Measurements from ENCODE around the gene TRPV5.

Gene TRPV5

DNA sequence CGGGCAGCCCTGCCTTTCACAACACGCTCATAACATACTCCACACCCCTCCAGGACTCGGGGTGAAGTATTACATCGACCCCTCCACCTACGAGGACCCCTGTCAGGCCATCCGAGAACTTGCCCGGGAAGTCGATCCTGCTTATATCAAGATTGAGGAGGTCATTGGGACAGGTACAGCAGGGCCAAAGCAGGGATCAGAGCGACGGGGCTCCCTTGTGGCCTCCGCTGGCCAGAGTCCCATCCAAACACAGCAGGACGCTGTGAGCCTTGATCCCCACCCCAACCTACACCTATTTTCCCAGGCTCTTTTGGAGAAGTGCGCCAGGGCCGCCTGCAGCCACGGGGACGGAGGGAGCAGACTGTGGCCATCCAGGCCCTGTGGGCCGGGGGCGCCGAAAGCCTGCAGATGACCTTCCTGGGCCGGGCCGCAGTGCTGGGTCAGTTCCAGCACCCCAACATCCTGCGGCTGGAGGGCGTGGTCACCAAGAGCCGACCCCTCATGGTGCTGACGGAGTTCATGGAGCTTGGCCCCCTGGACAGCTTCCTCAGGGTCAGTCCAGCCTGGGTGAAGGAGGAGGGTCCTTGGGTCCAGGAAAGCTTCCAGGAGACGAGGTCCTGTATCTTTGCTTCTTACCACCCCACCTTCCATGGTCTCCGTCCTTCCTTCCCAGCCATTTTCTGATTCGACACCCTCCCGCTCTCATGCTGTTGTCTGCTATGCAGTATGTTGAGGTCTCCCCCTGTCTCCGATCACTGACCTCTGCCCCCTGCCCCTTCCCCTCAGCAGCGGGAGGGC lies 65.2 kb downstream of the TRPV5 start:
- no peak for DNase-seq

DNA sequence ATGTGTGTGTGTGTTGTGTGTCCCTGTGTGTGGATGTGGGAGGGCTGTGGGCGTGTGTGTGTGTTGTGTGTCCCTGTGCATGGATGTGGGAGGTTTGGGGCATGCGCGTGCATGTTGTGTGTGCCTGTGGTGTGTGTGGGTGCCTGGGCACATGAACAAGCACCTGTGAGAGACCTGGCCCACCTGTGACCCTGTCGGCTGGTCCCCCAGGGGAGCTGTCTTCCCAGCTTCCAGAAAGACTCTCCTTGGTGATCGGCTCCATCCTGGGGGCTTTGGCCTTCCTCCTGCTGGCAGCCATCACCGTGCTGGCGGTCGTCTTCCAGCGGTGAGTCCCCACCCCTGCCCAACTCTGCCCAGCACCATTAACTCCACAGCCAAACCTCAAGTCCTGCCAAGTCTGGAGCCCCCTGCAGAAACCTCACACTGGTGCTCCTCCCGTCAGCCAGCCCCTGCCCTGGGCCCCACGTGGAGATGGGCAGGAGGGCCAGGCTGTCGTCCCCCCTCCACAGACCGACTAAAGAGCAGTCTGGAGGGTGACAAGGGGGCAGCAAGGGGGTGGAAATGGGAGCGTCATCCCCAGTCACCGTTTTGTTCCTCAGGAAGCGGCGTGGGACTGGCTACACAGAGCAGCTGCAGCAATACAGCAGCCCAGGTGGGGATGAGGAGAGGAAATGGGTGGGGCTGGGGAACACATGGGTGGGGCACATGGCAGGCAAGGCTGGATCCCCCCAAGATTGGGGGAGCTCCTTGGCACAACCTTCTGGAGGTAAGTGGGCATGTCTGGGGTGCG lies 66.0 kb downstream of the TRPV5 start:
- DNase-seq, result no peak

DNA sequence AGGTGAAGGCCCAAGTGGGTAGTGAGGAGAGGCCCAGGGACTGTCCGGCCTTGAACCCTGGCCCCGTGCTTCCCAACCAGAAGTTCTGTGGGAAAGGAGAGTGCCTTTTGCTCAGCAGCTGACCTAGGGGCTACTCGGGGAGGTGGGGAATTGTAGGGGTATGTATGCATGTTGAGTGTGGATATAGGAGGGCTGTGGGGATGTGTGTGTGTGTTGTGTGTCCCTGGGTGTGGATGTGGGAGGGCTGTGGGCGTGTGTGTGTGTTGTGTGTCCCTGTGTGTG lies 66.5 kb downstream of the TRPV5 start:
- DNase-seq, result no peak

DNA sequence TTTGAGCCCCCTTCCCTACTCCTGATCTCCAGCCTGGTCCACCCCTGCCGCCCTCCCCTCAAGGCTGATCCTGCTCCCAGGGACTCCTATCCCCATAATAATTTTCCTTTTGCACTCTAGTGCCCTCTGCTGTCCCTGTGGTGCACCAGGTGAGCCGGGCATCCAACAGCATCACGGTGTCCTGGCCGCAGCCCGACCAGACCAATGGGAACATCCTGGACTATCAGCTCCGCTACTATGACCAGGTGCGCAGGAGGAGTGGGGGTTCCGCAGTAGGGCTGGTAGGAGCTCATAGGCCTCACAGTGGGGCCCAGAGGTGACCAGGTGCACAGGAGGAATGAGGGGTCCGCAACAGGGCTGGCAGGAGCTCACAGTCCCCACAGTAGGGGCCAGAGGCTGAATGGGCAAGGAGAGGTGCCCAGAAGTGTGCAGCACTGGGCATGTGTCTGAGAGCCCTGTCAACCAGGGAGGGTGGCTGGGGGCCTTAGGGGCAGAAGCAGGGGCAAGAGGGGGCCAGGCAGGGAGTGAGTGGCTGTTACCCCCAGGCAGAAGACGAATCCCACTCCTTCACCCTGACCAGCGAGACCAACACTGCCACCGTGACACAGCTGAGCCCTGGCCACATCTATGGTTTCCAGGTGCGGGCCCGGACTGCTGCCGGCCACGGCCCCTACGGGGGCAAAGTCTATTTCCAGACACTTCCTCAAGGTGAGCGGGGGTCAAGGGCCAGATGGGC lies 67.0 kb downstream of the TRPV5 start:
- DNase-seq, result no peak

DNA sequence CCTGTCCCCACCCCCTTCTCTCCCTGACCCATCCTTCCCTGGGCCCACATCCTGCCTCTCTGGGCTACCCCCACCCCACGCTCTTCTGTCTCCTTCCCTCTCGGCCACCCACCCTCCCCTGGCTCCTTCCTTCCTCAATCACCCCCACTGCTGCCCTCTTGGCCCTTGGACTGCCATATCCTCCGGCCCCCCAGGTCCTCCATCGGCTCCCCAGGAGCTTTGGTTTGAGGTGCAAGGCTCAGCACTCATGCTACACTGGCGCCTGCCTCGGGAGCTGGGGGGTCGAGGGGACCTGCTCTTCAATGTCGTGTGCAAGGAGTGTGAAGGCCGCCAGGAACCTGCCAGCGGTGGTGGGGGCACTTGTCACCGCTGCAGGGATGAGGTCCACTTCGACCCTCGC lies 67.8 kb downstream of the TRPV5 start:
- DNase-seq, result no peak

DNA sequence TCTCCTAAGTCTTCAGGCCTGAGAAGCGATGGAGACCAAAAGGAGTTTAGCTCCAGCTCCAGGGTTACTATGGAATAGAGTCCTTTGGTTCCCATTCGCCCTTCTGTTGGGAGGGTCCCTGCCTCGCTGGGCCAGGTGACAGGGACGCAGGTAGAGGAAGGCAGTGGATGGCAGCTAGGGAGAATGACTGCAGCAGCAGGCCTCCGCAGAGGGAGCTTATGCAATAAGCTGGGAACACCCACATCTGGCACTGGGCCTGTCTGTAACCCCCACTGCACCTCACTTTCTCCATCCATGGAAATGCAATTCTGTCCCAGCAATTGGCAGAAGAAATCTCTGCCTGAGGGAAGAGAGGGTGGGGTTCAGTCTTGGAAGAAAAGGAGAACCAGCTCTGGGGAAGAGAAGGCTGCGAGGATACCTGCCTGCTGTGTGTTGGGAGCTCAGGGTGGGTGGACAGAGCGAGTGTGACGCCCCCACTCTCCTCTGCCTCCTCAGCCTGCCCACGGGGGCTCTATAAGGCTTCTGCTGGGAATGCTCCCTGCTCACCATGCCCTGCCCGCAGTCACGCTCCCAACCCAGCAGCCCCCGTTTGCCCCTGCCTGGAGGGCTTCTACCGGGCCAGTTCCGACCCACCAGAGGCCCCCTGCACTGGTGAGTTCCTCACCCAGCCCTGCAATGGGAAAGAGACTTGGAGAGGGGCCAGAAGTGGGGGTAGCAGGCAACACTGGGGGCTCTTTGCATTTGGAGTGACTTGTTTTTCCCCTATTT lies 68.4 kb downstream of the TRPV5 start:
- no peak for DNase-seq

DNA sequence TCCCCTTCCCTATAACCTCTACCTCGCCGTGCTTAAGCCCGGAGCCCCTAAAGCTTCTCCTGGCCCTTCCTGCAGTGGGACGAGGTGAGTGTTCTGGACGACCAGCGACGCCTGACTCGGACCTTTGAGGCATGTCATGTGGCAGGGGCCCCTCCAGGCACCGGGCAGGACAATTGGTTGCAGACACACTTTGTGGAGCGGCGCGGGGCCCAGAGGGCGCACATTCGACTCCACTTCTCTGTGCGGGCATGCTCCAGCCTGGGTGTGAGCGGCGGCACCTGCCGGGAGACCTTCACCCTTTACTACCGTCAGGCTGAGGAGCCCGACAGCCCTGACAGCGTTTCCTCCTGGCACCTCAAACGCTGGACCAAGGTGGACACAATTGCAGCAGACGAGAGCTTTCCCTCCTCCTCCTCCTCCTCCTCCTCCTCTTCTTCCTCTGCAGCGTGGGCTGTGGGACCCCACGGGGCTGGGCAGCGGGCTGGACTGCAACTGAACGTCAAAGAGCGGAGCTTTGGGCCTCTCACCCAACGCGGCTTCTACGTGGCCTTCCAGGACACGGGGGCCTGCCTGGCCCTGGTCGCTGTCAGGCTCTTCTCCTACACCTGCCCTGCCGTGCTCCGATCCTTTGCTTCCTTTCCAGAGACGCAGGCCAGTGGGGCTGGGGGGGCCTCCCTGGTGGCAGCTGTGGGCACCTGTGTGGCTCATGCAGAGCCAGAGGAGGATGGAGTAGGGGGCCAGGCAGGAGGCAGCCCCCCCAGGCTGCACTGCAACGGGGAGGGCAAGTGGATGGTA lies 69.5 kb downstream of the TRPV5 start:
- DNase-seq, result no peak

DNA sequence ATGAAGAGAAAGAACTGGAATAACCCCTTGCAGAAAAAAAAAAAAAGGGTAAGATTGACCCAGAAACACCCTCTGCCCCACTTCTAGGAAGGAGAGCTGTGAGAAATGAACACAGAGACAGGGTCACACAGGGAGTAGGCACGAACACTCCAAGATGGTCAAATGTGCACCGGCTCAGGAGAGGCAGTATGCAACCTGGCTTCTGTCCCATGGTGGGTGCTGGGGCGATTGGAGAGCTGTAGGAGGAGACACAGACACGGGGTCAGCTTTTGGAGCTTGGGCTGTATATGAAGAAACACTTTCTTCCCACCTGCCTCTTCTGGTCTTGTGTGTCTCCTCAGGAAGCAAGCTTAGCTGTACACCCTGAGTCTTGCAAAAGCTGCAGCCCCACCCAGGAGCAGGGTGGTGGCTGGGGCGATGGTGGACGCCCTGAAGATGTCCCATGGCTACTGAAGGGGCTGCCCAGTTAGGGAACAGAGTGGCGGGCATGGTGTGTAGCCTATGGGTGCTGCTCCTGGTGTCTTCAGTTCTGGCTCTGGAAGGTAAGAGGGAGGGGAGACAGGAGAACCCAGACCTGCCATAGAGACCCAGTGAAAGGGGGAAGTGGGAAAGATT lies 70.7 kb downstream of the TRPV5 start:
- DNase-seq, result no peak

DNA sequence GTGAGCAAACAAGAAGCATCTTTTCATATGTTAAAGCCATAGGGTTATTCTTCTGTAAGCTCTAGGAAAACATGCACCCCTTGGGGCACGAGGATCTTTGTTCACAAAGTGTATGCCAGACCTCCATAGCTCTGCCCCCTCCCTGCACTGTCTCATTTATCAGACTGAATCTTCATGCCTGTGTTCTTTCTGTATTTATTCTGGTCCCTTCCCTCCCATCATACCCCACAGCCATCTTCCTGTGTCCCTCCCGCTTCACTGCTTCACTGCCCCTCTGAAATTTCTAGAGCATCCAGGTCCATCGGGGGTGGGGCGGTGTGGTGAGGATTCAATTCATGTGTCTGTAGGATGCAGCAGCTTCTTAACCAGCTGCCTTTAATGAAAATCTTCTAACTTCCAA lies 71.2 kb downstream of the TRPV5 start:
- no peak for DNase-seq

DNA sequence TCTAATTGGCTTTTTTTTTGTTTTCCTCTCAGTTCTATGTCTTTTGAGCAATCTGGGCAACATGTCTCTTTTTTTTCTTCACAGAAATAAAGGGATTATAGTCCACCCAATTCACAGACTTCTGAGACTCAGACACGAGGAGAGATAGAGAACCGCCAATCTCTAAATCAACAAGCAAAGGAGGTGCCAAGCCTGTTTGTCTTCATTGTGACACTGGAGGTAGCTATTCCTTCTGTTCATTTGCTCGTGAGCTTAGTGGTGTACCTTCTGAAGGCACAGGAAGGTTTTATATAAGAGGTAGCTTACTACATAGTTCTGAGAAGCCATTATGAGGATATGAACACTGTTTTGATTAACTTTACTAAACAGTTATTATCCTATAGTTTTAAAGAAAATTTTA lies 72.6 kb downstream of the TRPV5 start:
- DNase-seq, result no peak

DNA sequence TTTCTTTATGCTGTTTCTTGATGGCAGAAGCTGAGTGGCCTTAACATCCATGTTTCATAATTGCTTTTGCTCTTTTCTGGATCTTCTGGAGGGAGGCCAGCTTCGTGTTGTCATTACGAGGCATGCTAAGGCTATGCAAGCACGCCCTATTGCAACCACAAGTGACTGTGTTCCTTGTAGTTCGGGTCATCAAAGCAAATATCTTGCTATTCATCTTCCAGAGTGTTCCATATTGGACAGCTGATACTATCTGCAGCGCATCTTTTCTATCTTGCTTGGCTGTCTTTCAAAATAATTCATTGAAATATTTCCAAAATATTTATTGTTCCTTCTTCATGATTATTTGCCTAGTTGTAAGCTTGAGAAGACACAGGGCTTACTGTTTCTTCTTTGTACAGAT lies 73.7 kb downstream of the TRPV5 start:
- peak; percentile 27 for DNase-seq

DNA sequence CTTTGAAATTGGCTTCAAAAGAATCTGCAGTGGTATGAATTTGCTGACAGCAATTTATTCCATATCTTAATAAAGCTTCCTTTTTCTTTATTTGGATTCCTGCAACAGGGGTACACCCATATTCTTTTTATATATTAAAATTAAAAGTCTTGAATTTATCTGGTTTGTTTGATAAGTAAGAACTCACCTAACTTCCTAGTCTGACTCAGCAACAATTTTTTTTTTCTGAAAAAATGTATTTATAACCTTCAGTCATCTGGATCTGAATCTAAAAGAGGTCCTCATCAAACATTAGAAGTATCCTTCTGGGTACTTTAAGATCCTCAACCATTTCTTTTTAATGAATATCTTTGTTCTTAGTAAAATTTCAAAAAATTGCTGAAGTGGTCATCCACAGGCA lies 74.1 kb downstream of the TRPV5 start:
- DNase-seq, result no peak
